ENCODE measurements around the gene TMC4. TPM values are rescaled to one million over a fixed set of nuclear protein-coding genes. Genes with fewer than 3 reads are reported as not detected.

Gene TMC4
- polyA plus RNA-seq, 1 donor from 2014 or later: 0.15 TPM

DNA sequence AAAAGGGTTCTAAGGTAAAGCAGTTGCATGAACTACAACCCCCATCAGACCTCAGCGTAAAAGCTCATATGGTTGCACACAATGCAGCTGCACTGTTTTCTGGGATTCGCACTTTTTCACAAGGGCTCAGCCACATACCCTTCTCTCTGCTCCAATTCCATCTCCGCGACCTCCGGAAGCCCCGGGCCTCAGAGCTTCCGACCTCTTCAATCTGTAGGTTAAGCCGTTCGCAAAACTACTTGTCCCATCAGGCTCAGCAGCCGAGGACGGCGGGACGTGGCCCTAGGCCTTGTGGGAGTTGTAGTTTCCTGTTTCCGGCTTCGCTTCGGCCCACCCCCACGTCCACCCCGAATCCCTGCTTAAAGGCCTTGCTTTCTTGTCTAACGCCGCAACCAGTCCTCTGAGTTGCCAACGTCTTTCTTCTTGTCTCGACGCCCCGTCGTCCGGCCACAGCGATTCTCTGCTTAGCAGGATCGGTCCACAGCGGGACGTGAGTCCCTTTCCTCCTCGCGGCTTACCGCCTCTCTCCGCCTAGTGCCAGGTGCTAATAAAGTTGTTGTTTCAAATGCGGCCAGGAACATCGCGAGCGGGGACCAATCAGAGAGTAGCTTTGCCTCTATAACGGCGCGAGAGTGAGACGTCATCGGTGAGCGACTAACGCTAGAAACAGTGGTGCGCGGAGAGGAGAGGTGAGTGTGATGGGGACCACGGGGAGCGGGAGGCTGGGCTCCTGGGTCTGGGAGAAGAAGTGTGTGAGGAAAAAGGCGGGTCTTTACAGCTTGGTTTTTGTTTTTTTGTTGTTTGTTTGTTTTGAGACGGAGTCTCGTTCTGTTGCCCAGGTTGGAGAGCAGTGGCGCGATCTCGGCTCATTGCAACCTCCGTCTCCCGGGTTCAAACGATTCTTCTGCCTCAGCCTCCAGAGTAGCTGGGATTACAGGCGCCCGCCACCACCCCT is 57.6 kb downstream of the TMC4 start, which contains the start of the genes PRPF31 and TFPT:
PRPF31 (plus strand) TSS at position 646 of the 955 bp plus-strand sequence. CDS start 2,525 bp downstream, outside the sequence.
TFPT (minus strand) TSS at position 549 of the 955 bp plus-strand sequence; CDS start at position 161, 388 bp downstream.
- peaks cover 16% of the 10 kb centered on the region for H3K79me2 ChIP-seq (replicated peaks; ENCODE audit: insufficient read depth, low read length)
- H2AFZ ChIP-seq (ENCODE audit: low read depth, low read length): peak within 1 kb of the TSS; percentile 46
- no peaks in the 10 kb centered on the region for H4K20me1 ChIP-seq (ENCODE audit: insufficient read depth)
- peak within 1 kb of the TSS; percentile 91 for H3K9ac ChIP-seq (ENCODE audit: low read length)
- no peaks in the 10 kb centered on the region for H3K9me2 ChIP-seq (ENCODE audit: insufficient read depth, low read length)
- peak; percentile 92 for TF ChIP-seq TAF1 (IDR thresholded peaks at IDR 0.05; ENCODE audit: low read depth)
- peak; percentile 96 for TF ChIP-seq MXI1 (conservative IDR thresholded peaks at IDR 0.05; ENCODE audit: poor library complexity, severe bottlenecking)
- TF ChIP-seq RAD21 (conservative IDR thresholded peaks at IDR 0.05): peak; percentile 23
- no peak for TF ChIP-seq EZH2 (IDR thresholded peaks at IDR 0.05; ENCODE audit: borderline replicate concordance, insufficient read depth, low read length, poor library complexity, severe bottlenecking)
- peak; percentile 96 for TF ChIP-seq POLR2AphosphoS5 (IDR thresholded peaks at IDR 0.05)
- TF ChIP-seq, protein P1, sequence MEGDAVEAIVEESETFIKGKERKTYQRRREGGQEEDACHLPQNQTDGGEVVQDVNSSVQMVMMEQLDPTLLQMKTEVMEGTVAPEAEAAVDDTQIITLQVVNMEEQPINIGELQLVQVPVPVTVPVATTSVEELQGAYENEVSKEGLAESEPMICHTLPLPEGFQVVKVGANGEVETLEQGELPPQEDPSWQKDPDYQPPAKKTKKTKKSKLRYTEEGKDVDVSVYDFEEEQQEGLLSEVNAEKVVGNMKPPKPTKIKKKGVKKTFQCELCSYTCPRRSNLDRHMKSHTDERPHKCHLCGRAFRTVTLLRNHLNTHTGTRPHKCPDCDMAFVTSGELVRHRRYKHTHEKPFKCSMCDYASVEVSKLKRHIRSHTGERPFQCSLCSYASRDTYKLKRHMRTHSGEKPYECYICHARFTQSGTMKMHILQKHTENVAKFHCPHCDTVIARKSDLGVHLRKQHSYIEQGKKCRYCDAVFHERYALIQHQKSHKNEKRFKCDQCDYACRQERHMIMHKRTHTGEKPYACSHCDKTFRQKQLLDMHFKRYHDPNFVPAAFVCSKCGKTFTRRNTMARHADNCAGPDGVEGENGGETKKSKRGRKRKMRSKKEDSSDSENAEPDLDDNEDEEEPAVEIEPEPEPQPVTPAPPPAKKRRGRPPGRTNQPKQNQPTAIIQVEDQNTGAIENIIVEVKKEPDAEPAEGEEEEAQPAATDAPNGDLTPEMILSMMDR (IDR thresholded peaks at IDR 0.05; ENCODE audit: poor library complexity, severe bottlenecking): peak; percentile 43
- TF ChIP-seq SMC3 (conservative IDR thresholded peaks at IDR 0.05; ENCODE audit: poor library complexity): peak; percentile 60
- TF ChIP-seq, protein P2, sequence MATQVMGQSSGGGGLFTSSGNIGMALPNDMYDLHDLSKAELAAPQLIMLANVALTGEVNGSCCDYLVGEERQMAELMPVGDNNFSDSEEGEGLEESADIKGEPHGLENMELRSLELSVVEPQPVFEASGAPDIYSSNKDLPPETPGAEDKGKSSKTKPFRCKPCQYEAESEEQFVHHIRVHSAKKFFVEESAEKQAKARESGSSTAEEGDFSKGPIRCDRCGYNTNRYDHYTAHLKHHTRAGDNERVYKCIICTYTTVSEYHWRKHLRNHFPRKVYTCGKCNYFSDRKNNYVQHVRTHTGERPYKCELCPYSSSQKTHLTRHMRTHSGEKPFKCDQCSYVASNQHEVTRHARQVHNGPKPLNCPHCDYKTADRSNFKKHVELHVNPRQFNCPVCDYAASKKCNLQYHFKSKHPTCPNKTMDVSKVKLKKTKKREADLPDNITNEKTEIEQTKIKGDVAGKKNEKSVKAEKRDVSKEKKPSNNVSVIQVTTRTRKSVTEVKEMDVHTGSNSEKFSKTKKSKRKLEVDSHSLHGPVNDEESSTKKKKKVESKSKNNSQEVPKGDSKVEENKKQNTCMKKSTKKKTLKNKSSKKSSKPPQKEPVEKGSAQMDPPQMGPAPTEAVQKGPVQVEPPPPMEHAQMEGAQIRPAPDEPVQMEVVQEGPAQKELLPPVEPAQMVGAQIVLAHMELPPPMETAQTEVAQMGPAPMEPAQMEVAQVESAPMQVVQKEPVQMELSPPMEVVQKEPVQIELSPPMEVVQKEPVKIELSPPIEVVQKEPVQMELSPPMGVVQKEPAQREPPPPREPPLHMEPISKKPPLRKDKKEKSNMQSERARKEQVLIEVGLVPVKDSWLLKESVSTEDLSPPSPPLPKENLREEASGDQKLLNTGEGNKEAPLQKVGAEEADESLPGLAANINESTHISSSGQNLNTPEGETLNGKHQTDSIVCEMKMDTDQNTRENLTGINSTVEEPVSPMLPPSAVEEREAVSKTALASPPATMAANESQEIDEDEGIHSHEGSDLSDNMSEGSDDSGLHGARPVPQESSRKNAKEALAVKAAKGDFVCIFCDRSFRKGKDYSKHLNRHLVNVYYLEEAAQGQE (IDR thresholded peaks at IDR 0.05; ENCODE audit: borderline replicate concordance): peak; percentile 91
- TF ChIP-seq EP300 (conservative IDR thresholded peaks at IDR 0.05; ENCODE audit: poor library complexity, severe bottlenecking): peak; percentile 80
- H3F3A ChIP-seq (ENCODE audit: insufficient read depth, low read length, poor library complexity, severe bottlenecking): no peaks in the 10 kb centered on the region
- H3K27ac ChIP-seq (ENCODE audit: low read length): peak within 1 kb of the TSS; percentile 93
- H3K36me3 ChIP-seq (ENCODE audit: insufficient read depth, low read length): no peaks in the 10 kb centered on the region
- no peaks in the 10 kb centered on the region for H3K27me3 ChIP-seq (ENCODE audit: insufficient read depth, low read depth, low read length)
- peak within 1 kb of the TSS; percentile 99 for H3K4me2 ChIP-seq (ENCODE audit: low read length)
- H3K4me3 ChIP-seq (ENCODE audit: low read length): peak within 1 kb of the TSS; percentile 78
- no peaks in the 10 kb centered on the region for H3K9me3 ChIP-seq (ENCODE audit: low read length)

DNA sequence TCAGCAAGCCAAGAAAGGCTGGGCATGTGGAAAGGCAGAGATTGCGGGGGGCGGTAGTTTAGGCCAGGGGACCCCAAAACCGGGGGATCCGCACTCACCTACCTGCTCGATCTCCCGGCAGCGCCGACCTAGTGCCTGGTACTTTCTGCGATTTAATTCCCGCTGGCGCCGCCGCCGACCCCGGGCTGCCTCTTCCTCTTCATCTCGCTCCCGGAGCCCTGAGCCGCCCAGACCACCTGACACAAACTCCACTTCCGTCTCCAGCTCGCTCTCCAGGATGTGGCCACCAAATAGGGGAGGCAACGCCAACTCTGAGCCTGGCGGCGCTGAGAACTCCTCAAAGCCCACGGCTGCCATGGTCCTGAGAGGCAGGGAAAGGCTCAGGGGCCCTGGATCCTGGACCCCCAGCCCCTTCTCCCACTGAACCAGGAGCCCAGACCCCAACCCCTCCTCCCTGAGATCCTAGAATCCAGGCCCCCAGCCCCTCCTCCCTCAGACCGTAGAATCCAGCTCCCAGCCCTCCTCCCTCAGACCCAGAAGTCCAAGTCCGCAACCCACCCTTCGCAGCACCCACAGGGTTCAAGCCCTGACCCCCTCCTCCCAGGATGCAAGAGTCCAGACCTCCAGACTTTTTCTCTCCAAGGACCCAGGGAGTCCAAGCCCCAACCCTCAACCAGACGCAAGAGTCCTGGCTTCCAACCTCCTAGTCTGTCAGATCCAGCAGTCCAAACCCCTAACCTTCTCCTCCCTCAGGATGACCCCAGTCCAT is 58.4 kb downstream of the TMC4 start:
- Histone ChIP-seq H3K4me3 (ENCODE audit: low read length) (peak overlapping the region; percentile 78), H3K9ac (ENCODE audit: low read length) (peak overlapping the region; percentile 91), H3K27ac (ENCODE audit: low read length) (peak overlapping the region; percentile 93), H4K20me1 (ENCODE audit: insufficient read depth) (no peaks in the 10 kb centered on the region), H3K9me3 (ENCODE audit: low read length) (no peaks in the 10 kb centered on the region), H3F3A (ENCODE audit: insufficient read depth, low read length, poor library complexity, severe bottlenecking) (no peaks in the 10 kb centered on the region), H3K4me2 (ENCODE audit: low read length) (peak overlapping the region; percentile 99), H2AFZ (ENCODE audit: low read depth, low read length) (peak overlapping the region; percentile 46), H3K36me3 (ENCODE audit: insufficient read depth, low read length) (no peaks in the 10 kb centered on the region), H3K27me3 (ENCODE audit: insufficient read depth, low read depth, low read length) (no peaks in the 10 kb centered on the region), H3K9me2 (ENCODE audit: insufficient read depth, low read length) (no peaks in the 10 kb centered on the region), H3K79me2 (replicated peaks; ENCODE audit: insufficient read depth, low read length) (peaks cover 16% of the 10 kb centered on the region)
- TF ChIP-seq EZH2 (IDR thresholded peaks at IDR 0.05; ENCODE audit: borderline replicate concordance, insufficient read depth, low read length, poor library complexity, severe bottlenecking) (no peak), RAD21 (conservative IDR thresholded peaks at IDR 0.05) (no peak), EP300 (conservative IDR thresholded peaks at IDR 0.05; ENCODE audit: poor library complexity, severe bottlenecking) (no peak), SMC3 (conservative IDR thresholded peaks at IDR 0.05; ENCODE audit: poor library complexity) (no peak), TAF1 (IDR thresholded peaks at IDR 0.05; ENCODE audit: low read depth) (no peak), POLR2AphosphoS5 (IDR thresholded peaks at IDR 0.05) (no peak), MXI1 (conservative IDR thresholded peaks at IDR 0.05; ENCODE audit: poor library complexity, severe bottlenecking) (no peak)
- TF ChIP-seq, protein P2 (IDR thresholded peaks at IDR 0.05; ENCODE audit: borderline replicate concordance): no peak
- TF ChIP-seq, protein P1 (IDR thresholded peaks at IDR 0.05; ENCODE audit: poor library complexity, severe bottlenecking): no peak

All from neural cell (in vitro differentiated cells).